ENCODE data around the gene KANSL1.

DNA sequence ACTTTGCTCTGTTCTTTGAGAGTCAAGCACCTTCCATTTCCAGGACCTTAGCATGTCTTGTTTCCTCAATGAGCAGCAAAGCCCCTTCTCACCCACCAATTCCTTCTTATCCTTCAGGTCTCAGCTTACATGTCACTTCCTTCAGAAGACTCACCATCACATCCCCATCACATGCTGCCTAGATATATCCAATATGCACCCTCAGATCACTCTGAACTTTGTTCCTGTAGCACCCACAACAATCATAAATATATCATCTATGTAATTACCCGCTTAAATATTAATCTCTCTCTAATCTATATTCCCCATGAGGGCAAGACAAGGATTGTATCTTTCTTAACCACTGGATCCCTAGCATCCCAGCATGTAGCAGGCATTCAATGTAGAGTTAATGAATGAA, 30.4 kb downstream of the KANSL1 start:
- TF ChIP-seq, protein P1, sequence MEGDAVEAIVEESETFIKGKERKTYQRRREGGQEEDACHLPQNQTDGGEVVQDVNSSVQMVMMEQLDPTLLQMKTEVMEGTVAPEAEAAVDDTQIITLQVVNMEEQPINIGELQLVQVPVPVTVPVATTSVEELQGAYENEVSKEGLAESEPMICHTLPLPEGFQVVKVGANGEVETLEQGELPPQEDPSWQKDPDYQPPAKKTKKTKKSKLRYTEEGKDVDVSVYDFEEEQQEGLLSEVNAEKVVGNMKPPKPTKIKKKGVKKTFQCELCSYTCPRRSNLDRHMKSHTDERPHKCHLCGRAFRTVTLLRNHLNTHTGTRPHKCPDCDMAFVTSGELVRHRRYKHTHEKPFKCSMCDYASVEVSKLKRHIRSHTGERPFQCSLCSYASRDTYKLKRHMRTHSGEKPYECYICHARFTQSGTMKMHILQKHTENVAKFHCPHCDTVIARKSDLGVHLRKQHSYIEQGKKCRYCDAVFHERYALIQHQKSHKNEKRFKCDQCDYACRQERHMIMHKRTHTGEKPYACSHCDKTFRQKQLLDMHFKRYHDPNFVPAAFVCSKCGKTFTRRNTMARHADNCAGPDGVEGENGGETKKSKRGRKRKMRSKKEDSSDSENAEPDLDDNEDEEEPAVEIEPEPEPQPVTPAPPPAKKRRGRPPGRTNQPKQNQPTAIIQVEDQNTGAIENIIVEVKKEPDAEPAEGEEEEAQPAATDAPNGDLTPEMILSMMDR (IDR thresholded peaks at IDR 0.05), result no peak
- TF ChIP-seq POLR2A (IDR thresholded peaks at IDR 0.05), result no peak
- TF ChIP-seq EP300 (IDR thresholded peaks at IDR 0.05), result no peak
